Measurements from ENCODE around the gene CSNK2A3.
"Not testable (repeated sequence)": the region's sequence is repeated elsewhere in the genome, so short reads cannot be mapped to it uniquely, and the experiment has no call there.

Gene CSNK2A3

DNA sequence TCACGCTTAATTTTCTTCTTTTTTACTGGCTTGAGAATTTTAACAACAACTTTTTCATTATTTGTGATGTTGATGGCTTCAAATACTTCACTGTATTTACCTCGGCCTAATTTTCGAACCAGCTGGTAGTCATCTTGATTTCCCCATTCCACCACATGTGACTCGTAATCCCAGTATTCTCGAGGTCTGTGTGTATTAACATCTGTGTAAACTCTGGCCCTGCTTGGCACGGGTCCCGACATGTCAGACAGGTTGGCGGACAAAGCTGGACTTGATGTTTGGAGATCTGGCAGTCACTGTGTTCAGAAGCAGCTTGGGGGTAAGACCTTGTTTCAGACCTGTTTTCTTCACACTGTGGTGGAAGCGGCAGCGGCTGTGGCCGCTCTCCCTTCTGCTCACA is at the start of gene CSNK2A3:
Gene CSNK2A3 (minus strand): TSS at position 373 of the 400 bp plus-strand sequence. CDS start 131 bp downstream, at position 242.
- DNase-seq, result not testable (repeated sequence)

DNA sequence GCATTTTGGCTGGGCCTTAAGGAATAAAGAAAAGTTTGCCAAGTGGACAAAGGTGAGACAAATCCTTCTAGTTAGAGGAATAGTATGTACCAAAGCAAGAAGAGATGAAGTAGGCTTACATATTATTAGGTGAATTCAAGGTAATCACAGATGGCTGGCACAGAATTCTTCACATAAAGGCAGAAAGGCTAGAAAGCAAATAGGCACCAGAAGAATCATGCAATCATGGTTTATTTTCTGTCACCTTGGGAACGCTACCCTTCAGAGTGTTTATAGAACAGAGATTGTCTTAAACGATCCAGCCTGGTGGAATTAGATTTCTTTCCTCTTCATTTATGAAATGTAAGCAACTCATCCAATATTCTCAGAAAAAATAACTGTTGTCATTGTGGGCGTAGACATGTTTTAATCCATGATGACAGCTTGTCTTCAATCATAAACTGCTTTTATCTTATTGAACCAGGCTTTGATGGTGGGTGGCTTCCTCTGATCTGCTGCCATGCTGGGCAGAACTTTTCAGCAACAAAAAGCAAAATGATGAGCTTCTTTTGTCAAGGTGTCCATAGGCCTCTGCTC is 49.0 kb upstream of the CSNK2A3 start:
- DNase-seq, result no peak

DNA sequence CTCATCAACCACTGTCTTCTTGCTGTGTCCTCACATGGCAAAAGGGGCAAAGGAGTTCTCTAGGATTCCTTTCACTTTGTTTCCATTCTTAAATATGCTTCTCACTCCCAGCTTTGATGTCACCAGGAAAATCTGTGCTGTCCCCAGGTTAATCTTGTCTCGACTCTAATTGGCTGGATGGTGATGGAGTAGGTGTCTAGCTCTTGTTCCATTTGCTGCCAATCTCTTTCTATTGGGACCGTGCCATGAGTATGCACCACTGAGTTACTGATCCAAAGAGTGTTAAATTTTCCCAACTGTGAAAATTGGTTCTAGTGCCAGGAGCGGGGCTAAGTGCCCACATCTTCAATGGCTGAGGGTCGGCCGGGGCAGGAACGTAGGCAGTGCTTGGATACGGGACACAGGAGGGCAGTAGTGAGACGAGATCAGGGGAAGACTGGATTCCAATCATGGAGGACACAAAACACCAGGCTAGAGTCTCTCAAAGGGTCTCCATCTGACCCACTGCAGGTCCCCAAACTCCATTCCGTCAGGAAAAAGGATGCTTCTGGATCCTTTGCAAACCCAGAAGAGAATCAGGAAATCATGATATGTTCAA is 47.7 kb upstream of the CSNK2A3 start:
- DNase-seq, result no peak

DNA sequence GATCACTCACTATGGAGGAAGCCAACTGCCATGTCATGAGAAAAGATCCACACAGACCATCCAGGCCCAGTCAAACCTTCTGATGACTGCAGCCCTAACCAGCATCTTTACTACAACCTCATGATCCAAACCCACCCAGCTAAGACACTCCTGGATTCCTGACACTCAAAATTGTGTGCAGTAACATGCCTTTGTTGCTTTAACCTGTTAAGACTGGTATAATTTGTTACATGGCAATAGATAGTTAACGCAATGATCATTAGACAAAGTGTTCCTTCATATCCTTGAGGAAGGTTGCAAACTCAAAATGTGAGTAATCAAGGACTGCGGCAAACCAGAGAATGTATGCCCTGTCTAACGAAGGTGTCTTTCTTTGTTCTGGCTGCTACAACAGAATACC is 47.1 kb upstream of the CSNK2A3 start:
- no peak for DNase-seq

DNA sequence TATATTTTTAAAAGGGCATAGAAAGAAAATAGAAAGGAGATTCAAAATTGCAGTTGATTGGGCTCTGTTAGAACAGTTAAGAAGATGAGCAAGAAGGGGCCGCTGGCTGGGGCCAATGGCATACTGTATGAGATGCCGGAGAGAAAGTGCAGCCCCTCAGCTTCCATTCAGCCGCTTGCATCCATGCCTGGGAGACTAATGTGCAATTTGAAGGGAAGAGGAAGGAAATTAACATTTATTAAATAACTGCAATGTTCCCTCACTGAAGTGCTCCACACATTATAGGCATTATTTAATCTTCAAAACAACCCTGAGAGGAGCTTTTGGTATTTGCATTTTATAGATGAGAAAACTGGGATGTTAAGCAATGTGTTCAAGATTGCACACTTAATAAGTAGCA is 44.7 kb upstream of the CSNK2A3 start:
- DNase-seq, result no peak

DNA sequence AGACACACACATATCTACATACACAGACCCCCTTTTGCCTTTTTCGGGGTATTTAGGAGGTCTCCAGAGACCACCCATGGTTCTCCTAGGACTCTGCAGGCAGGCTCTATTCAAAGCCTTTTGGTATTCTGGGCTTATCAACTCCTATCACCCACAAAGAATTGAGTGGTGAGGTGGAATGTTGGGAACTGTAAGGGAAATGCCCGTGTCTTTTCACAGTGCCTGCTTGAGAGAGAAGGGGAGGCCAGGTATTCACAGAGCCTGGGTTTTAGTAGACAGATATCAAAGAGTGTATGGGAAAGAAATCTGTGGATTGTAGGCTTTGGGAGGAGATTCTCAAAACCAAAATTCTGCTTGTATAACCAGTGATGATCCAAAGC is 44.0 kb upstream of the CSNK2A3 start:
- no peak for DNase-seq

DNA sequence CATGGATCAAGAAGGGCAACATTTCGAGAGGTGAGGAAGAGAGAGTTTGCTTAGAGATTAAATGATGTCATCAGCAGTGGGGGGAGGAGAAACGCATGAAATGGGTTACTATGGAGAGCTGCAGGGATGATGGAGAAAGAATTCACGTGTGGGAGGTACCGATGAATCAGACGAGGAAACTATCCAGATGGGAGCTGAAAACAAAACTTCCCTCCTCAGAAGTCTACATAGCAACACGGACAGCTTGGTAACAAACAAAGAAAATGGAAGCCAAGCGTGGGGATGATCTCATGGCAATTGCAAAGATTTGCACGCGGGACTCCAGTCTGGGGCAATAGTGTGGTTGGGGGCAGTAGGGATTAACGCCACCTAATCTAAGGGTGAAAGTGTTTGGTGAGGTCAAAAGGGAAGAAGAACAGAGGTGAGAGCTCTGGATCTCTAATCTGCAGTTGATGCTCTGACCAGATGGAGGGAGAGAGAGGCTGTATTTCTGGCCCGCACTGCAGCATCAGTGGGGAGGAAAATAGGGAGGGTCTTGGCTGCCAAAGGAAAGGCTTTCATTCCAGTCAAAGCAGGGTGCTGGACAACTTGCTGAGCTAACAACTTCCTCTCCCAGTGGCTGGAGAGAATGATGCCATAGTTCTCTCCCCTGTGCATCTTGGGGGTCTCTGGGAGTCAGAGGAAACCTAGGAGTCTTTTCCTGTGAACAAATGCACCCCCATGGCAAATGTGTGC is 43.4 kb upstream of the CSNK2A3 start:
- DNase-seq, result no peak

DNA sequence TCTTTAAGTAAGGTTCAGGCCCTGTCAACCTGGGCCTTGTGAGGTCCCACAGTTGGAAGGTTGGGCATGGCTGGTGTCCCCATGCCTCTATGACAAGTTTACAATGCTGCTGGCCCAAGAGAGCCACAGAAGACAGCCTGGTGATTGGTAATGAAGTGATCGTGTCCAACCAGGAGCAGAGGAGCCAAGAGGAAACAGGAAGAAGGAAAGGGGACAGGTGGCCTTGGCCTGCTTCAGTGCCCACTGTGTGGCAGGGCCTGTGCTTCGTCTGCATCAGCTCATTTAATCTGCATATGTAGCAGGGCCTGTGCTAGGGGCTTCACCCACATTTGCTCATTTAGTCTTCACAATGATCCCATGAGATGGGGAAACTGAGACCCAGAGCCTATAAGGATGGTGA is 42.1 kb upstream of the CSNK2A3 start:
- no peak for DNase-seq

DNA sequence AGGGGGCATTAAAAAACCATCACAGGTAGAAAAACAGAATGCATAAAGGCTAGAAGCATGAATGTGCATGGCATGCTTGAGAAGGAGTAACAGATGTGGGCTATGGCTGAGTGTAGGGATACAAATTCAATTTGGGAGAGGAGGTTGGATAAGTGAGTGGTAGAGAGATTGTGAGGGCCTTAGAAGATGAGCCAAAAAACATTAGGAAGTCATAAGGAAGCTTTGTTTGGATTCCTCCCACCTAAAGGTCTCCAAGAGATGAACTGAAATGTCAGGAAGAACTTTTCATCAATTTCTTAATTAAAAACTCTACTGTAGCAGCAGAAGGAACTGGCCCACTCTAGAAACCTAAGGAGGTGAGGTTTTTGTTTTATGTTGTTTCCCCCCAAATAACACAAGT is 41.2 kb upstream of the CSNK2A3 start:
- DNase-seq, result no peak

DNA sequence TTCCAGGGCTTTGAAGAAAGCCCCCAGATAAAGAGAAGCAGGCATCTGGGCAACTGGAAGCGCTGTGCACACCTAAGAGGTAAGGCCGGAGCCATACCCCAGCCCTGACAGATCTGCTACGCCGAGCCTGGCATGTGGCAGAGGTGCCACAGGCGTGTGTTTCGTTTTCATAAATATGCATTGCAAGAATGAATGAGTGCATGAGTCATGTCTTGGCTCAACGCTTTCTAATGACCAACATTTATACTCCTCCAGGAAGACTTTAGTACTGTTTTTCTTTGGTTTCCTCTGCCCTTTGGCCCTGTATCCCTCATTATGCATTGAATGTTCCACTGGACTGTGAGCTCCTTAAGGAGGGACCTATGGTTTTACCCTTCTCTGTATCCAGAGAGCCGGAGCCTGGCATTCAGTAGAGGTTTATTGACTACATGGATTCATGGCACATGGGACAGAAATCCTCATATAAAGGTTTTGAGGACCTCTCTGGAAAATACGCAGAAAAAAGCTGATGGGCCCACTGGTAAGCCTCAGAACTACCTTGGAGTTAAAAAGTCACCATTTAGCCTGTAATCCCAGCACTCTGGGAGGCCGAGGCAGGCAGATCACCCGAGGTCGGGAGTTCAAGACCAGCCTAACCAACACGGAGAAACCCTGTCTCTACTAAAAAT is 38.9 kb upstream of the CSNK2A3 start:
- DNase-seq, result no peak

DNA sequence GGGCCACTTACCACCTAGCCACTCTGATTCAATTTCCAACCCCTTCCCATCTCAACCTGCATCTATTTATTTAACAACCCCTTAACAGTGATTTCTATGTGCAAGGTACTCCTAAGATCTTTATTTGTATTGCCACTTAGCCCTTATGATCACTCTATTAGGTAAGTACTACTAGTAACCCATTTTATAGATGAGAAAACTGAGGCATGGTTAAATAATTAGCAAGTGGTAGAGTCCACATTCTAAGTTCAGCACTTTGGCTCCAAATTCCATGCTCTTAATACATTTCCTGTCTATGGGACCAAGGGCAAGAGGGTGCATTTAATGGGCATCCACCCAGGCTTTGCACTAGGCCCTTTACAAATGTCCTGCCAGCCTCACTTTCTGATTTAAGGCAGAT is 38.1 kb upstream of the CSNK2A3 start:
- DNase-seq, result no peak

DNA sequence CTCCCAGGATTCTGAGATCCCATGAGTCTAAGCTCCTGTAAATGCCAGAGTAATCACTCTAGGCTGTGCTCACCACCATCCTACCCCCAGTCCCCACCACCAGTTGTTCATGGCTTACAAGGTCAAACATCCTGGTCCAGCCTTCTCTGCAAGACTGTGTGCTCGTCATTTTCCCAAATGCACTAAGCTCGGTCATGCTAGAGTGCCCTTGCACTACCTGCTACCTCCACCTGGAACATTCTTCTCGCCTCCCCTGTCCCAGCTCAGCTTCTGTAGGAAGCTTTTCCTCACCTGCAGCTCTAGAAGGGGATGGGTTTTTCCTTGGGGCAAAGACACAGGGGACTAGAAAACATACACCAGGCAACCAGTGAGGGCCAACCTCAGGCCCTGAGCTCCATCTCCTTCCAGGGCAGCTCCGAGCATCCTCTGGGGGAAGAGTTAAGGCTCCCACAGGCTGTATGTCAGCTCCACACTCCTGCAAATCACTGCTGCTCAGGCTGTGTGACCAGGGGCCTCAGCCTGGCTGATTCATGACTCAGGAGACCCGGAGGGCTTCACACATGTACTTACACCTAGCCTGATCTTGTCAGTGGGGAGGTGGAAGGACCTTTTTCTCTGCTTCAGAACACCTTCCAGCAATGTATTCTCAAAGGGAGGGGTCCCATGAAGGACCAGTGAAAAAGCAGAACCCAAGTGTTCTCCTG is 37.2 kb upstream of the CSNK2A3 start:
- DNase-seq, result no peak

DNA sequence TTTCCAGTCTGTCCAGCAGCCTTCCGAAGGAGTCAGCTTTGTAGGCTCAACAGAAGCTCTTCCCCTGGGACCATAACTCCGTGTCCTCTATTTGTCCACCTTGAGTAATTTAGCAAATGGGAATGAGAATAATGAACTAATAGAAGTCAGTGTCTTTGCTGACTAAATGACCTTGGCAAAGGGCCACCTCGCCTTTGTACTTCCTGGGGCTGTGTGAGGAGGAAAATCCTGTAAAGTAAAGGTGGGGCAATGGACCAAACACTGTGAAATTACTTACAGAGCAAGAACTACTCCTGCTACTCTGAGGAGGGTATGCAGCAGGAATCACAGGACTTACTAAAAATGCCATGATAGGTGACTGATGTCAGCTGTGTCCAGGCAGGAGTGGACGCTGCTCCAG is 36.2 kb upstream of the CSNK2A3 start:
- DNase-seq, result no peak

DNA sequence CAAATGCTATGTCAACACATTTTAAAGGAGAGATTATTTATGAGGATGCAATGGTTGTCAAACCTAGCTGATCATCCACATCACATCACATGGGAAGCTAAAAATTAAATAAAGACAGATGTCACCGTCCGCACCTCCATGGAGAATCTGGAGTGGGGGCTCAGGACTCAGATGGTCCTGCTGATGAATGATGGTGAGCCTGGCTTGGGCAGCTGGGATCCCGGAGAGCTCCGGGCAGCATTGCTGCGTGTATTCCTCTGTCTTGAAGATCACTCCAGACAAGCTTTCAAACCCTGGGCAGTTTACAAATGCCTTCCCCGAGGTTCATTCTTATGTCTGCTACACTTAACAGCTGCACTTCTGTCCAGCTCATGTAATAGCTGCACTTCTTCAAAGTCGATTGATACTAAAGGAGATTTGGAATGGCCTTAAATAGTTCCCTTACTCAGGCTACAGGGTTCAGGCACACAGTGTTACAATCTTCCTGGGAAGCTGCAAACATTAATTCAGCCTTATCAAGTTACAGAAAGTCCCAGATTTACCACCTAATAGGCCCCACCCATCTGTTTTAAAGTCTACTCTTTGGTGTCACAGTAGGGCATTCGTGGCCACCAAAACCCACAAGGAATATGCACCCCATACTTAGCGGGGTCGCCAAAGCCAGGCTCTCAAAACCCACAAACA is 34.7 kb upstream of the CSNK2A3 start:
- DNase-seq, result no peak

DNA sequence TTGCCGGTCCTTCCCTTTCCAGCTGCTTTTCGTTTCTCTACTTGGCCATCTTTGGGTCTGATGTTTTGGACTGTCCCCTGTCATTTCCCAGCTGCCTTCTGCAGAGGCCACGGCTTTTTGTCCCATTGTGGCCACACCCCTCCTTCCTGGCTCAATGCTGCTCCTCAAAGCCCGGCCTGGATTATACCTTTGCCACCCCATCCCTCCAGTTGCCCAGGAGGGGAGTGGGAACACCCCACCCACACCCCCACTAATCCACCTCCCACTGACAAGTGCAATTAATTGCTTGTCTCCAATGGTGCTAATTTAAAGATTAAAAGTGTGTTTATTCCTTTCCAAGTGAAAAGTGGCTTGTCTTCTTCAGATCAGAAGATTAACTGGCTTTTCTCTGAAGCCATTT is 34.2 kb upstream of the CSNK2A3 start:
- DNase-seq, result no peak

DNA sequence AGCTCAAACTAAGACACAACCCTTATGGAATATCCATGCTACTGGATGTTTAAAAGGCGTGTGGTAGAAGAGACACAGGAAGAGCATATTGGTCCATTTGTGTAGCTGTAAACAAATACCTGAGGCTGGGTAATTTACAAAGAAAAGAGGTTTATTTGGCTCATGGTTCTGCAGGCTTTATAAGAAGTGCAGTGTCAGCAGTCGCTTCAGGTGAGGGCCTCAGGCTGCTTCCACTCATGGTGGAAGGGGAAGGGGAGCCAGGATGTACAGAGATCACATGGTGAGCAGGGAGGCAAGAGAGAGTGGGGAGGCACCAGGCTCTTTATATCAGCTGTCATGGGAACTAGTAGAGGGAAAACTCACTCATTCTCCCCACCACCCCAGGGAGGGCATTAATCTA is 31.8 kb upstream of the CSNK2A3 start:
- DNase-seq, result no peak

DNA sequence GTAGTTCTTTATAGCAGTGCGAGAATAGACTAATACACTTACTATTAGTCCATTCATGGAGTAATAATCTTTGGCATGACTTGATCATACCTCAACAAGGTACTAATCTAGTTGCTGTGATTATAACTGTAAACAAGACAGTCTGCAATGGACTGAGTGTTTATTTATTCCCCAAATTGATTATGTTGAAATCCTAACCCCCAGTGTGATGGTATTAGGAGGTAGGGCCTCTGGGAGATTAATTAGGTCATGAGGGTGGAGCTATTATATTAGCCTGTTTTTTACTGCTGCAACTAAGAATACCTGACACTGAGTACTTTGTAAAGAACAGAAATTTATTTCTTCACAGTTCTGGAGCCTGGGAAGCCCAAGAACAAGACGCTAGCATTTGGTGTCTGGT is 30.9 kb upstream of the CSNK2A3 start:
- DNase-seq, result no peak

DNA sequence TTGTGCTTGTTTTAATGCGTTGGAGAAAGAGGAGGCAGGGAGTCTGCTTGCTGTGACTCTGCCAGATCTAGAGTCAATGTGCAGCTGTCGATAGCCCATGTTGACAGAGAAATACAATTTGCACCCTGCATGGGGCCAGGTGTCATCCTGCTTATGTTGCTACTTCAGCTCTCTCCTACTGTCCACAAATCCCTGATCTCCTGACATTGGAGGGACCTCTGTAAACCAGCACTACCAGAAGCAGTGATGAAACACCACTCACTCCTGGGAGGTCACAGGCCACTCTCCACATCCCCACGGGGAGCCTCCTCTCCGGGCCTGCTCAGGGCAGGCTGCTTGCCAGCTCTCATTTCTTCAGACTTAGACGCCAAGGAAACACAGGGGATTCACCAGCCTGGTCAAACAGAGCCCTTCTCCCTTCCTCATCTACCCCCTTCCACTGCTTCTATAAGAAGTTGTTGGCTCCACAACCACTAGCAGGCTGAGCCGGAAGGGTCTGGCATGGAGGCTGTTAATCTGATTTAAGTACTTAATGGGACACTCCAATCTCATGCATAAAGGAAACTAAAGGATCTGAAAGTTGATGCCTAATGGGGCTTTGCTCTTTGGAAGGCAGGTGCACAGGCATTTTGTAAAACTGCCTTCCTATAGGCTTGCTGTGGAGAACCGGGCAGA is 29.9 kb upstream of the CSNK2A3 start:
- no peak for DNase-seq

DNA sequence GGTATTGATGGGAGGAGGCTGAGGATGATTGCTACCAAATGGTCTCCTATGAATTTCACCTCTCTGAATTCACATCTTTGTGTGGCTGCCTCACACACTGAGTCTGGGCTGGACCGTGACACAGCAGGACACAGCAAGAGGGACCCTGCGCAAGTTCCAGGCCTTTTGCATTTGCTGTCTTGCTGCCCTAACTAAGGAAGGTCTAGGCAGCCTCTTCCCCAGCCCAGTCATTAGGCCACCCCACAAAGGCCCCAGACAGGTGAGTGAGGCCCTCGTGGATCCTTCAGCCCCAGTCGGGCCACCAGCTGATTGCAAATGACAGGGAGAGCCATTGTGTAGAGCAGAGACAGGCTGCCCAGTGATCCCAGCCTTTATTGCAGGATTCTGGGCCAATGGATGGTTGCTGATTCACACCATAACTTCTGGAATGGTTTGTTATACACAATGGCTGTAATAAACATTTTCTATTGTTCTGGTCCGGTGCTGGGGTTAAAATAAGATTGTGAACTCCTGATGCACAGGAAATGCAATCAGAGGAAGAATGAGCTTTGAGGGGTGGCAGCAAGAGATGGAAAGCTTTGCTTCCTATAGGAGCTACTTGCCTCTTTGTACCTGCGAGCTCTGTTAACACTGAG is 28.5 kb upstream of the CSNK2A3 start:
- no peak for DNase-seq

DNA sequence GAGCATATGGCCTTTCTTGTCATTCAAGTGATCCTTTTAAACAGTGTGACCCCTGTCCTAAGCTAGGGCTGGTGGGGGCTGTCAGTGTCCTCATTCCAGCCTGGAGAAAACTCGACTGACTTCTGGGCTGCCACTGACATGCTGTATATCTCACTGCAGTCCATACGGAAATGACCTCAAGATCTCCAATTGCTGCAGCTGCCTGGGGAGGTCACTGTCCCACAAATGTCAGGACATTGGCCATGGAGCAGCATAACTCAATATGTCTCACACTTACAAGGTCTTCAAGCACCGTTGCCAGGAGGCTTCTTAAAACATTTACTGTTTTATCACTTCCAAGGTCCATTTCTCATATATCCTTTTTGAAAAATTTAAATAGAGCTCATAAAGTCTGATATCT is 27.8 kb upstream of the CSNK2A3 start:
- DNase-seq, result no peak

DNA sequence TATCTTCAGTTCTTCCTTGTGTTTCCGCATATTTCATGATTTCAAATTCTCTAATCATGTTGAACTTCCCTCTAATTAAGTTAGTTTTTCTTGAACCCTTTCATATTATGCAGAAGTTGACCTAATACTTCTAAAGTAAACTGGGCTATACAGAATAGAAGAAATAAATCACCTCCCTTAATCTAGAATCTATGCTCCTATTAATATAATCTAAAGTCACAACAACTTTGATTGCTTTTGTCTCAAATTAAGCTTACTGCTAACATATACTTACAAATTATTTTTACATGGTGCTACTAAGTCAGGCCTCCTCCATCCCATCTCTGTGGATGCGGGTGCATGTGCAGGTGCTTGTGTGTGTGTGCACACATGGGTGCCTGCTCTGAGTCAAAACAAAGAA is 27.3 kb upstream of the CSNK2A3 start:
- DNase-seq, result no peak

DNA sequence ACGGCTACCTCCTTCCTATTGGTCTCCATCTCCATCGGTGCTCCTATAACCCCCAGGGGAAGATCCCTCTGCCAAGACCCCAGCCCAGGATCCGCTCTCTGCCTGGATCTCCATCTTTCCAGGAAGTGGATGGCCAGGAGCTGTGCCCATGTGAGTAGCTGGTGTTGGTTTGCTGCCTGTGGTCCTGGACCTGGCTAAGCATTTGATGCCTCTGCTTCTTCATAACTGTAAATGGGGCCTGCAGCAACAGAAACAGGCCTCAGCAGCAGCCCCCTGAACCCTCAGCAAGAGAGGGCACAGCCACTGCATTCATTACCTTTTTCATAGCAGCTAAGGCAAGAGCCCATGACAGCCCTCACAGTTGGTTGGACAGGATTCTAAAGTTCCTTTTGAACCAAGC is 26.6 kb upstream of the CSNK2A3 start:
- DNase-seq, result no peak

All from activated CD4-positive, alpha-beta T cell treated with anti-CD3 and anti-CD28 coated beads, Interleukin-2, amount 50 U/mL, for 4 hours (primary cell).